ENCODE measurements around the gene CCDC92B.
A peak's percentile ranks its signal among the peaks of the same experiment; 100 is the strongest.

DNA sequence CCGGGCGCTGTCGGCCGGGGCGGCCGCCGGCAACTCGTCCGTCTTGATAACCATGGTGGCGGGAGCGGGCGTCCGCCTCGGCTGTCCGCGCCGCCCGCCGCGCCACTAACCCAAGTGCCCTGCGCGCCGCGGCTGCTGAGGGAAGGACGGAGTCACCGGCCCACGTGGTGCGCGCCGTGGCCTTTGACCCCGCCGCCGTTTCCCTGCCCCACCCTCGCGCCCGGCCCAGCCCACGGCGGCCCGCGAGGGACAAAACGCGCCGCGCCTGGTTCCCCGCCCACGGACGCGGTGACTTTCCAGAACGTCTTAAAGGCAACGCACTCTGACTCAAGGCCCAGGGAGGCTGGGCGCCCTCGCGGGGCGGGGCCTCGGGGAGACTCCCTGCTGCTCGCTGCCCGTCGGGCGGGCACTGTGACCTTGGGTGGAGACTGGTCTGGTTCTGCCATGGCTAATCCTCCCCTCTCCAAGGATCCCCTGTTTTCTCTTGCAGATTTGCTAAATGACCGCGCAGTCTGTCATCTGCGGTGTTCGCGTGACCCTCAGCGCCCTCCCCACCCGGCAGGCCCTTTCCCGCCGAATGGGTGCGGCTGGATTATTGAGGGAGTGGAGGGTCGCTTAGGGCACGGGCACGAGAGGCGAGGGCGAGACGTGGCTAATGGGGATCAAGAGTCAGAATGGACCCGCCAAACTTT, 37.7 kb downstream of the CCDC92B start, which contains the start of gene CLUH:
- TF ChIP-seq POLR2A (IDR thresholded peaks at IDR 0.05; ENCODE audit: low read depth, low read length) (peak; percentile 91), NFE2L2 (IDR thresholded peaks at IDR 0.05; ENCODE audit: low read depth, low read length) (no peak), RCOR1 (IDR thresholded peaks at IDR 0.05; ENCODE audit: insufficient replicate concordance, low read length) (no peak), MXI1 (IDR thresholded peaks at IDR 0.05; ENCODE audit: borderline replicate concordance, low read depth, low read length) (peak; percentile 95), CEBPB (IDR thresholded peaks at IDR 0.05; ENCODE audit: low read depth, low read length) (no peak), RAD21 (IDR thresholded peaks at IDR 0.05; ENCODE audit: low read length) (0 out of 2 replicates have a peak, but pooled peaks have one; percentile 2), SMC3 (IDR thresholded peaks at IDR 0.05; ENCODE audit: low read depth, low read length) (no peak), BHLHE40 (IDR thresholded peaks at IDR 0.05; ENCODE audit: low read depth, low read length) (no peak; the same call in 1 of the 2 replicates), RFX5 (IDR thresholded peaks at IDR 0.05; ENCODE audit: low read depth, low read length) (no peak), MAFK (IDR thresholded peaks at IDR 0.05; ENCODE audit: low read depth, low read length) (no peak)
- TF ChIP-seq, protein P1, sequence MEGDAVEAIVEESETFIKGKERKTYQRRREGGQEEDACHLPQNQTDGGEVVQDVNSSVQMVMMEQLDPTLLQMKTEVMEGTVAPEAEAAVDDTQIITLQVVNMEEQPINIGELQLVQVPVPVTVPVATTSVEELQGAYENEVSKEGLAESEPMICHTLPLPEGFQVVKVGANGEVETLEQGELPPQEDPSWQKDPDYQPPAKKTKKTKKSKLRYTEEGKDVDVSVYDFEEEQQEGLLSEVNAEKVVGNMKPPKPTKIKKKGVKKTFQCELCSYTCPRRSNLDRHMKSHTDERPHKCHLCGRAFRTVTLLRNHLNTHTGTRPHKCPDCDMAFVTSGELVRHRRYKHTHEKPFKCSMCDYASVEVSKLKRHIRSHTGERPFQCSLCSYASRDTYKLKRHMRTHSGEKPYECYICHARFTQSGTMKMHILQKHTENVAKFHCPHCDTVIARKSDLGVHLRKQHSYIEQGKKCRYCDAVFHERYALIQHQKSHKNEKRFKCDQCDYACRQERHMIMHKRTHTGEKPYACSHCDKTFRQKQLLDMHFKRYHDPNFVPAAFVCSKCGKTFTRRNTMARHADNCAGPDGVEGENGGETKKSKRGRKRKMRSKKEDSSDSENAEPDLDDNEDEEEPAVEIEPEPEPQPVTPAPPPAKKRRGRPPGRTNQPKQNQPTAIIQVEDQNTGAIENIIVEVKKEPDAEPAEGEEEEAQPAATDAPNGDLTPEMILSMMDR (conservative IDR thresholded peaks at IDR 0.05; ENCODE audit: low read depth, low read length): no peak
- TF ChIP-seq, protein P2, sequence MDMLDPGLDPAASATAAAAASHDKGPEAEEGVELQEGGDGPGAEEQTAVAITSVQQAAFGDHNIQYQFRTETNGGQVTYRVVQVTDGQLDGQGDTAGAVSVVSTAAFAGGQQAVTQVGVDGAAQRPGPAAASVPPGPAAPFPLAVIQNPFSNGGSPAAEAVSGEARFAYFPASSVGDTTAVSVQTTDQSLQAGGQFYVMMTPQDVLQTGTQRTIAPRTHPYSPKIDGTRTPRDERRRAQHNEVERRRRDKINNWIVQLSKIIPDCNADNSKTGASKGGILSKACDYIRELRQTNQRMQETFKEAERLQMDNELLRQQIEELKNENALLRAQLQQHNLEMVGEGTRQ (IDR thresholded peaks at IDR 0.05; ENCODE audit: low read depth, low read length): peak; percentile 97
- TF ChIP-seq, protein P3, sequence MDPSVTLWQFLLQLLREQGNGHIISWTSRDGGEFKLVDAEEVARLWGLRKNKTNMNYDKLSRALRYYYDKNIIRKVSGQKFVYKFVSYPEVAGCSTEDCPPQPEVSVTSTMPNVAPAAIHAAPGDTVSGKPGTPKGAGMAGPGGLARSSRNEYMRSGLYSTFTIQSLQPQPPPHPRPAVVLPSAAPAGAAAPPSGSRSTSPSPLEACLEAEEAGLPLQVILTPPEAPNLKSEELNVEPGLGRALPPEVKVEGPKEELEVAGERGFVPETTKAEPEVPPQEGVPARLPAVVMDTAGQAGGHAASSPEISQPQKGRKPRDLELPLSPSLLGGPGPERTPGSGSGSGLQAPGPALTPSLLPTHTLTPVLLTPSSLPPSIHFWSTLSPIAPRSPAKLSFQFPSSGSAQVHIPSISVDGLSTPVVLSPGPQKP (IDR thresholded peaks at IDR 0.05; ENCODE audit: borderline replicate concordance, low read depth, low read length): no peak

Measured in IMR-90 (cell line).